SU-DHL-6 (cell line): ENCODE measurements around the gene ATG2B.

Source experiments
- H2AFZ ChIP-seq: fragments of 200-600 bp; sonication (generic); 2 replicates; pipeline ENCODE4 v1.6.1; 2014; ENCODE audit warnings: low read depth, mild to moderate bottlenecking, moderate library complexity, mixed read lengths, antibody characterized with exemption, low read length; ENCODE audit not compliant: severe bottlenecking
- H3F3A ChIP-seq: fragments of 200-600 bp; shearing (Covaris generic); 2 replicates; pipeline ENCODE4 v1.6.0; 2016; ENCODE audit warnings: antibody characterized with exemption, mild to moderate bottlenecking; ENCODE audit not compliant: insufficient read depth
- H3K27ac ChIP-seq: fragments of 200-600 bp; sonication (generic); 2 replicates; pipeline ENCODE4 v1.5.1; 2016; ENCODE audit warnings: low read depth, mild to moderate bottlenecking, low read length, moderate library complexity, mixed read lengths
- H3K27me3 ChIP-seq: fragments of 200-600 bp; sonication (generic), shearing (Covaris generic); 2 replicates; pipeline ENCODE4 v1.6.0; 2014; ENCODE audit warnings: mild to moderate bottlenecking, low read length
- H3K36me3 ChIP-seq: fragments of 200-600 bp; sonication (generic); 2 replicates; pipeline ENCODE4 v1.6.1; 2014; ENCODE audit warnings: mild to moderate bottlenecking, low read length, mixed read lengths
- H3K4me2 ChIP-seq: fragments of 300-600, 200-600 bp; shearing (Covaris generic), sonication (generic); 2 replicates; pipeline ENCODE4 v1.6.0; 2014; ENCODE audit warnings: low read length, low read depth, mild to moderate bottlenecking; ENCODE audit not compliant: poor library complexity, severe bottlenecking
- H3K4me3 ChIP-seq: fragments of 200-600 bp; sonication (generic); 2 replicates; pipeline ENCODE4 v1.5.1; 2014; ENCODE audit warnings: antibody characterized with exemption, low read length, mild to moderate bottlenecking, mixed read lengths; ENCODE audit not compliant: insufficient read depth, poor library complexity, severe bottlenecking
- H3K79me2 ChIP-seq: fragments of 200-600 bp; sonication (generic); 2 replicates; pipeline ENCODE4 v1.6.1; 2014; ENCODE audit warnings: mild to moderate bottlenecking, low read length, moderate library complexity; ENCODE audit not compliant: insufficient read depth
- H3K9ac ChIP-seq: fragments of 200-600 bp; sonication (generic); 2 replicates; pipeline ENCODE4 v1.7.0; 2014; ENCODE audit warnings: mild to moderate bottlenecking, low read length
- H3K9me2 ChIP-seq: fragments of 200-600 bp; sonication (generic); replicated peaks from 2 replicates; pipeline ENCODE4 v1.6.1; 2014; ENCODE audit warnings: low read length; ENCODE audit not compliant: insufficient read depth
- H3K9me3 ChIP-seq: fragments of 200-600 bp; sonication (generic); 2 replicates; pipeline ENCODE4 v1.6.1; 2014; ENCODE audit warnings: low read length, mixed read lengths; ENCODE audit not compliant: insufficient read depth
- H4K20me1 ChIP-seq: fragments of 200-600 bp; sonication (generic); 2 replicates; pipeline ENCODE4 v1.6.1; 2014; ENCODE audit warnings: low read depth, mild to moderate bottlenecking, antibody characterized with exemption, low read length, moderate library complexity, mixed read lengths
- EZH2phosphoT487 ChIP-seq: fragments of 200-600 bp; sonication (generic), shearing (Covaris generic); conservative IDR thresholded peaks from 2 replicates; pipeline ENCODE4 v1.6.1; 2018; ENCODE audit warnings: mild to moderate bottlenecking, antibody characterized with exemption, low read length, moderate library complexity, mixed read lengths
- TF ChIP-seq, protein P1 (sequence below): fragments of 200-600 bp; sonication (generic); IDR thresholded peaks from one replicate; pipeline ENCODE4 v1.5.1; 2017; ENCODE audit warnings: antibody characterized with exemption, mild to moderate bottlenecking, low read length, moderate library complexity; ENCODE audit not compliant: insufficient read depth, poor library complexity, severe bottlenecking

The ATG2B gene

DNA sequence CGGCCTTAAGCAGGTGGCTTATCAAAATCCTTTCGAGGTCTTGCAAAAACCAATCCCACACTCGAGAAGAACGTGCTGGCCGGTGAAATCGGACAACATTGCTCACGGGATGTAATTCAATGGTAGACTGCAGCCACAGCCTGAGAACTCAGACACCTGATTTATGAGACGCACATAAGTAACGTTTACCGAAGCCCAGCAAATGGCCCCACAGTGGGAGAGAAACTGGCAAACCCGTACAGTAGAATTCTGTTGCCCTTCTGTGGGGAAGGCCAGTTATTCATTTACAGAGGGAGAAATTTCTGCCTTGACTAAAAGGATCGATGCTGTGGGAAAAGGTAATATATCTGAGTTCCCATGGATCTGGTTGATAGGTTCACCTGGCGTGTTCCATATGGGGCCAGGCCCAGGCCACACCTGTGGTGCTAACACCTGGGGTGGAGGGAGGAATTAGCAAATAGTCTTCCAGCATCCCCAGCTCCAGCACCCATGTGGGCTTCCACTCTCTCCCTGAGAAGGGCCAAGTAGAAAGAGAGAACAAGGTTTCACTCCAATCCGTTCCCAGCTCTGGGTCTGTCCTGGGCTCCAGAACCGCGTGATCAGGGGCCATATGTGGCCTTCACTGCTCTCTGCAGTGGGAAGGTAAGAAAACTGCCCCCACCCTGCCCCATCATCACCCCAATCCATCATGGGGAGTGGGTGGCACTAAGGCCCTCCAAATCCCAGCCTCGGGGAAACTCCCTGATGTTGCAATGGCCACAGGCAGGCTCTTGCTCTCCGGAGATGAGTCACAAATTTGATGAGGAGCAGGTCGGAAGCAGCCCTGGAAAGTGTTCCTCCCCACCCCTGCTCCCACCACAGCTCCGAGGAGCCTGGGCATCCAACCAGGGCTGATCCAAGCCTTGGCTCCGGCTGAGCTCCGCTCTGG is 94.4 kb downstream of the ATG2B start:
- Histone ChIP-seq H3K9me3 (no peaks in the 10 kb centered on the region), H2AFZ (no peak overlapping the region), H3K9me2 (no peaks in the 10 kb centered on the region), H3F3A (no peaks in the 10 kb centered on the region), H3K27me3 (no peaks in the 10 kb centered on the region), H3K36me3 (no peaks in the 10 kb centered on the region), H4K20me1 (no peaks in the 10 kb centered on the region), H3K27ac (no peak overlapping the region), H3K79me2 (no peaks in the 10 kb centered on the region), H3K9ac (no peak overlapping the region), H3K4me2 (no peak overlapping the region), H3K4me3 (no peak overlapping the region)
- TF ChIP-seq EZH2phosphoT487, result no peak
- TF ChIP-seq, protein P1, sequence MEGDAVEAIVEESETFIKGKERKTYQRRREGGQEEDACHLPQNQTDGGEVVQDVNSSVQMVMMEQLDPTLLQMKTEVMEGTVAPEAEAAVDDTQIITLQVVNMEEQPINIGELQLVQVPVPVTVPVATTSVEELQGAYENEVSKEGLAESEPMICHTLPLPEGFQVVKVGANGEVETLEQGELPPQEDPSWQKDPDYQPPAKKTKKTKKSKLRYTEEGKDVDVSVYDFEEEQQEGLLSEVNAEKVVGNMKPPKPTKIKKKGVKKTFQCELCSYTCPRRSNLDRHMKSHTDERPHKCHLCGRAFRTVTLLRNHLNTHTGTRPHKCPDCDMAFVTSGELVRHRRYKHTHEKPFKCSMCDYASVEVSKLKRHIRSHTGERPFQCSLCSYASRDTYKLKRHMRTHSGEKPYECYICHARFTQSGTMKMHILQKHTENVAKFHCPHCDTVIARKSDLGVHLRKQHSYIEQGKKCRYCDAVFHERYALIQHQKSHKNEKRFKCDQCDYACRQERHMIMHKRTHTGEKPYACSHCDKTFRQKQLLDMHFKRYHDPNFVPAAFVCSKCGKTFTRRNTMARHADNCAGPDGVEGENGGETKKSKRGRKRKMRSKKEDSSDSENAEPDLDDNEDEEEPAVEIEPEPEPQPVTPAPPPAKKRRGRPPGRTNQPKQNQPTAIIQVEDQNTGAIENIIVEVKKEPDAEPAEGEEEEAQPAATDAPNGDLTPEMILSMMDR, result no peak

DNA sequence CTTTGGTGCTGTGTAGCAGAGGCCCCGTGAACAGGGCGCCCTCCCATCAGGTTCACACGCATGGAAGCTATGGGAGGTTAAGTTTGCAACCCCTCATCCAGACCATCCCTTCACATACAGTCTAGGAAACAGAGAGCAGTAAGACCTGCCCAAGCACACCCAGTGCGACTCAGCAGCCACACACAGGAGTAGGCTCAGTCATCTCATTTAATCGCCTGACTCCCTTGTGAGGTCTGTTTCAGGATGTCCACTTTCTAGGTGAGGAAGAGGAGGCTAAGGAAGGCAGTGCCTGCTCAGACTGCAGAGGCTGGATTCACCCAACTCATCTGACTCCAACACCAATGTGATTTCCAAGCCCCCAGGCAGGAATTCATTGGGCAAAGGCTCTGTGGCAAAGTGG is 95.2 kb downstream of the ATG2B start:
- TF ChIP-seq, protein P1, result no peak
- no peak for TF ChIP-seq EZH2phosphoT487
- Histone ChIP-seq H3K9me3 (no peaks in the 10 kb centered on the region), H2AFZ (no peak overlapping the region), H3K27ac (no peak overlapping the region), H3K36me3 (no peaks in the 10 kb centered on the region), H3K9ac (no peak overlapping the region), H3K79me2 (no peaks in the 10 kb centered on the region), H3K9me2 (no peaks in the 10 kb centered on the region), H3K4me3 (no peak overlapping the region), H3F3A (no peaks in the 10 kb centered on the region), H3K27me3 (no peaks in the 10 kb centered on the region), H4K20me1 (no peaks in the 10 kb centered on the region), H3K4me2 (no peak overlapping the region)

DNA sequence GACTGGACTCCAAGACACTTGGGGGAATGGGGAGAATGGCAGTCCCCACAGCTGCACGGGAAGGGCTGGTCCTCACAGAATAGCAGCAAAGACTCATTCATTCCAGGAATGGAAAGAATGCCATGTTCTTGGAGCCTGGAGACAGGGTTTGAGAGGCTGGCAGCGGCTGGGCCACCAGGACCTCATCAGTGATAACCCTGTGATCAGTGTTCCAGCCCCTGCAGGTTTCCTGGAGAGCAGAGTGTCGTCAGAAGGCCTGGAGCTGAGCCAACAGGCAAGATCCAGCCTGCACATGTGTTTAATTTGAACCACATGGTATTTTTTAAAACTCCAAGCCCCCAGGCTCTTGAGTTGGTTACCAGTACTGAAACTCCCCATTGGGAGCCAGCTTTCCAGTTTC is 95.8 kb downstream of the ATG2B start:
- no peak overlapping the region for H3K4me2 ChIP-seq
- no peak for TF ChIP-seq EZH2phosphoT487
- TF ChIP-seq, protein P1, result no peak
- H3K4me3 ChIP-seq, result no peak overlapping the region
- H2AFZ ChIP-seq, result no peak overlapping the region
- H3K9me3 ChIP-seq, result no peaks in the 10 kb centered on the region
- H3K79me2 ChIP-seq, result no peaks in the 10 kb centered on the region
- no peaks in the 10 kb centered on the region for H3K9me2 ChIP-seq
- H3F3A ChIP-seq, result no peaks in the 10 kb centered on the region
- H3K9ac ChIP-seq, result no peak overlapping the region
- H3K36me3 ChIP-seq, result no peaks in the 10 kb centered on the region
- H3K27me3 ChIP-seq, result no peaks in the 10 kb centered on the region
- no peak overlapping the region for H3K27ac ChIP-seq
- no peaks in the 10 kb centered on the region for H4K20me1 ChIP-seq
